Measurements from ENCODE around the gene ADGRD1.

ADGRD1 gene

GRCh38 chr12:131187602-131188001 is 233.9 kb downstream of the ADGRD1 start:
- DNase-seq = no peak

GRCh38 chr12:131188131-131189050 is 234.7 kb downstream of the ADGRD1 start:
- DNase-seq = no peak

DNA sequence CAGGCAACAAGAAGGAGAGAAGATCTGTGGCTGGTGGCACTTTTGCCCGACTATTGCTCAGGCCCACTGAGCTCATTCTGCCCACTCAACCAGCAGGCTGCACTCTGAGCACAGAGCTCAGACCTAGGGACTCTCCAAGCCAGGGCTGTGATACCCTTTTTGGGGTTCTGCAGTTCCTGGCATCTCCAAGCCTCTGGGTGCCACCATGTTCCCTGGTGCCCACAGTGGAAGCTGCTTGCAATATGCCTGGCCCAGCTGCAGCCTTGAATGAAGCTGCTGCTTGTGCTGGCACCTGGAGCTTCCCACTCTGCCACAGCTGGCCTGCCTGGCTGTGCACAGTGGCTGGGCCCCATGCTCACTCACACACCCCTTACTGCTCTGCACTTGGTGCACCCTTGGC is 236.1 kb downstream of the ADGRD1 start:
- DNase-seq = no peak

DNA sequence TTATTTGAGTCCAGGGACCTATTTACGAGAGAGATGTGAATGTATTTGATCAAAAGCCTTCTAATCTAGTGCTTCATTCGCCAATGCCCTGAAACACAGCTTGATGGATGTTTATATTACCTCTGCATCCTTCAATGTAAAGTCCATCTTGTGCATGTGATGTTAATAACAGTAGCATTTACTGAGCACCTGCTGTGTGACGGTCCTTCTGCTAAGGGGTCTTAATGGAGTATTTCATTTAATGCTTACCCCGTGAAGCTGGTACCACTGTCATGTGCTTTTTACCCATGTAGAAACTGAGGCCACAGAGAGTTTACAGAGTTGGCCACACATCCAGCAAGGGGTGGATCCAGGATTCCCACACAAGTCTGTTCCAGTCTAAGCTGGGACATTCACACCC is 237.3 kb downstream of the ADGRD1 start:
- DNase-seq = no peak

All from bone marrow (tissue), 2 donors.